ENCODE measurements around the gene SRSF11.

SRSF11 gene

DNA sequence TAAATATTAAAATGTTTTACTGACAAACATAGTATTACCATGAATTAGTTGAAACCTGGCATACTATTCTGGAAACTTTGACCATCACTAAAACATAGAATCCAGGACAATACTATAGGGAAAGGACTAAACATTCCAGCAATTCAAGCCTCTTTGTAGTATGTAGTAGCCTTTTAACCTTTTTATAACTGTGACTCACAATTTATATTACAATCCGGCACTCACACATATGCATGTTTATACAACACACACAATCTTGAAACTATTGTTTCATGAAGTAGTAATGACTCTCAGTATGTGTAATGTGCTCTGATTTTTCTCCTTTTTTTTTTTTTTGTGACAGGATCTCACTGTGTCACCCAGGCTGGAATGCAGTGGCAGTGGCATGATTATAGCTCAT, 69.0 kb downstream of the SRSF11 start:
- CTCF ChIA-PET, result no interaction called here
- DNase-seq (ENCODE audit: extremely low spot score), result no peak
- POLR2A ChIA-PET, result no interaction called here
- TF ChIP-seq CTBP1 (IDR thresholded peaks at IDR 0.05; ENCODE audit: borderline replicate concordance) (no peak), LEF1 (IDR thresholded peaks at IDR 0.05; ENCODE audit: borderline replicate concordance) (no peak), FOXK2 (IDR thresholded peaks at IDR 0.05) (no peak), ELF4 (IDR thresholded peaks at IDR 0.05) (no peak), TARDBP (IDR thresholded peaks at IDR 0.05) (no peak), SP1 (IDR thresholded peaks at IDR 0.05) (no peak), ARNT (IDR thresholded peaks at IDR 0.05) (no peak), NFRKB (IDR thresholded peaks at IDR 0.05) (no peak), BHLHE40 (IDR thresholded peaks at IDR 0.05; ENCODE audit: borderline replicate concordance) (no peak), FOXA1 (IDR thresholded peaks at IDR 0.05) (no peak), ZNF384 (IDR thresholded peaks at IDR 0.05) (no peak), L3MBTL2 (conservative IDR thresholded peaks at IDR 0.05) (no peak), HDGF (IDR thresholded peaks at IDR 0.05; ENCODE audit: borderline replicate concordance) (no peak), SUZ12 (IDR thresholded peaks at IDR 0.05) (no peak), FOXM1 (IDR thresholded peaks at IDR 0.05; ENCODE audit: borderline replicate concordance) (no peak)
- TF ChIP-seq, protein P1, sequence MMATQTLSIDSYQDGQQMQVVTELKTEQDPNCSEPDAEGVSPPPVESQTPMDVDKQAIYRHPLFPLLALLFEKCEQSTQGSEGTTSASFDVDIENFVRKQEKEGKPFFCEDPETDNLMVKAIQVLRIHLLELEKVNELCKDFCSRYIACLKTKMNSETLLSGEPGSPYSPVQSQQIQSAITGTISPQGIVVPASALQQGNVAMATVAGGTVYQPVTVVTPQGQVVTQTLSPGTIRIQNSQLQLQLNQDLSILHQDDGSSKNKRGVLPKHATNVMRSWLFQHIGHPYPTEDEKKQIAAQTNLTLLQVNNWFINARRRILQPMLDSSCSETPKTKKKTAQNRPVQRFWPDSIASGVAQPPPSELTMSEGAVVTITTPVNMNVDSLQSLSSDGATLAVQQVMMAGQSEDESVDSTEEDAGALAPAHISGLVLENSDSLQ (IDR thresholded peaks at IDR 0.05), result no peak

- CTCF ChIA-PET, result no interaction called here
- no peak for DNase-seq (ENCODE audit: extremely low spot score)
- TF ChIP-seq FOXM1 (IDR thresholded peaks at IDR 0.05; ENCODE audit: borderline replicate concordance), result no peak
- TF ChIP-seq BHLHE40 (IDR thresholded peaks at IDR 0.05; ENCODE audit: borderline replicate concordance), result no peak
- TF ChIP-seq, protein P1 (IDR thresholded peaks at IDR 0.05), result no peak
- no peak for TF ChIP-seq L3MBTL2 (conservative IDR thresholded peaks at IDR 0.05)
- no peak for TF ChIP-seq ARNT (IDR thresholded peaks at IDR 0.05)
- no peak for TF ChIP-seq SUZ12 (IDR thresholded peaks at IDR 0.05)
- no peak for TF ChIP-seq FOXK2 (IDR thresholded peaks at IDR 0.05)
- TF ChIP-seq NFRKB (IDR thresholded peaks at IDR 0.05), result no peak
- POLR2A ChIA-PET, result no interaction called here
These were observed 72.1 kb downstream of the SRSF11 start for GRCh38 chr1:70293186-70293843.

DNA sequence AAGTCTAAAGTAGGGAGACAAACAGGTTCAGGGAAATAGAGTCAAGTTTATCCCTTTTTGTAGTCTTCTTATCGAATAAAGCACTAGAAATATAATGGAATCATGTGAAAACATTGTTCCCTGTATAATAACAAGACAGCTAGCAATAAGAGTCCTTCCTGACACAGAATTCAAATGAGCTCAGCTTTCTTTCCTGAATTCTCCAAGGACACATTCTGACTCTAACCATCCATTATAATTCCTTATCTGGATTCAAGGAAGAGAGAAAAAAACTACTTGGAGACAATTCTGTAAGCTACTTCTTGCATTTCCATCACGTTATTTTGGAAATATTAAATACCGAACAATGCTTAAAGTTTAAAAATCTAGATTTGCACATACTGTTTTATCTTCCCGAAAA, 74.6 kb downstream of the SRSF11 start:
- no peak for DNase-seq (ENCODE audit: extremely low spot score)
- TF ChIP-seq LEF1 (IDR thresholded peaks at IDR 0.05; ENCODE audit: borderline replicate concordance) (no peak), L3MBTL2 (conservative IDR thresholded peaks at IDR 0.05) (no peak), FOXM1 (IDR thresholded peaks at IDR 0.05; ENCODE audit: borderline replicate concordance) (no peak), NFRKB (IDR thresholded peaks at IDR 0.05) (no peak), HDGF (IDR thresholded peaks at IDR 0.05; ENCODE audit: borderline replicate concordance) (no peak), FOXK2 (IDR thresholded peaks at IDR 0.05) (no peak)
- CTCF ChIA-PET, result no interaction called here
- POLR2A ChIA-PET, result no interaction called here

DNA sequence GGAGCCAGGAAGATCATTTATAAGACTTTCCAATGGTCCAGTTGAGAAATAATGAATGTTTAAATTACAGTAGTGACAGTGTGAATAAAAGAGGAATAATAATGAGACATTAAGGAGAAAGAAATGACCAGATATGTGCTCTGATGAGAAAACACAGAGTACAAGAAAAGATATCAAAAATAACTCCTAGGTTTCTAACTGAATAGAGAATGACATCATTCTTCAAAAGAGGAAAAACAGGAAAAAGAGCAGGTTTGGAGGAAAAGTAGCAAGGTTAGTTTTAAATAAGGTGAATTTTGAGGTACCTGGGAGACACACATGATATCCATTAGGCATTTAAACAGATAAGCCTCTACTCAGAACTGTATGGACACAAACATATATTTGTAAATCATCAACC, 78.3 kb downstream of the SRSF11 start:
- no peak for DNase-seq (ENCODE audit: extremely low spot score)
- TF ChIP-seq L3MBTL2 (conservative IDR thresholded peaks at IDR 0.05), result no peak
- no peak for TF ChIP-seq CTBP1 (IDR thresholded peaks at IDR 0.05; ENCODE audit: borderline replicate concordance)
- TF ChIP-seq ELF4 (IDR thresholded peaks at IDR 0.05), result no peak
- TF ChIP-seq LEF1 (IDR thresholded peaks at IDR 0.05; ENCODE audit: borderline replicate concordance), result no peak
- no peak for TF ChIP-seq FOXM1 (IDR thresholded peaks at IDR 0.05; ENCODE audit: borderline replicate concordance)
- no peak for TF ChIP-seq ARNT (IDR thresholded peaks at IDR 0.05)
- no peak for TF ChIP-seq ZNF384 (IDR thresholded peaks at IDR 0.05)
- TF ChIP-seq, protein P1 (IDR thresholded peaks at IDR 0.05), result no peak
- no peak for TF ChIP-seq SP1 (IDR thresholded peaks at IDR 0.05)
- TF ChIP-seq FOXK2 (IDR thresholded peaks at IDR 0.05), result no peak
- TF ChIP-seq TARDBP (IDR thresholded peaks at IDR 0.05), result no peak
- TF ChIP-seq SUZ12 (IDR thresholded peaks at IDR 0.05), result no peak
- TF ChIP-seq HDGF (IDR thresholded peaks at IDR 0.05; ENCODE audit: borderline replicate concordance), result no peak
- no peak for TF ChIP-seq BHLHE40 (IDR thresholded peaks at IDR 0.05; ENCODE audit: borderline replicate concordance)
- TF ChIP-seq FOXA1 (IDR thresholded peaks at IDR 0.05), result no peak
- no peak for TF ChIP-seq NFRKB (IDR thresholded peaks at IDR 0.05)
- CTCF ChIA-PET, result no interaction called here
- POLR2A ChIA-PET, result no interaction called here
